NK-92 (cell line): ENCODE measurements around the gene DAPP1.
"Not testable (repeated sequence)": the region's sequence is repeated elsewhere in the genome, so short reads cannot be mapped to it uniquely, and the experiment has no call there.

Experiments used
- DNase-seq: peaks from one replicate; lab custom pipeline; 2025; ENCODE audit not compliant: unreplicated experiment; lab: John Stamatoyannopoulos, UW

DAPP1 gene, protein sequence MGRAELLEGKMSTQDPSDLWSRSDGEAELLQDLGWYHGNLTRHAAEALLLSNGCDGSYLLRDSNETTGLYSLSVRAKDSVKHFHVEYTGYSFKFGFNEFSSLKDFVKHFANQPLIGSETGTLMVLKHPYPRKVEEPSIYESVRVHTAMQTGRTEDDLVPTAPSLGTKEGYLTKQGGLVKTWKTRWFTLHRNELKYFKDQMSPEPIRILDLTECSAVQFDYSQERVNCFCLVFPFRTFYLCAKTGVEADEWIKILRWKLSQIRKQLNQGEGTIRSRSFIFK

DNA sequence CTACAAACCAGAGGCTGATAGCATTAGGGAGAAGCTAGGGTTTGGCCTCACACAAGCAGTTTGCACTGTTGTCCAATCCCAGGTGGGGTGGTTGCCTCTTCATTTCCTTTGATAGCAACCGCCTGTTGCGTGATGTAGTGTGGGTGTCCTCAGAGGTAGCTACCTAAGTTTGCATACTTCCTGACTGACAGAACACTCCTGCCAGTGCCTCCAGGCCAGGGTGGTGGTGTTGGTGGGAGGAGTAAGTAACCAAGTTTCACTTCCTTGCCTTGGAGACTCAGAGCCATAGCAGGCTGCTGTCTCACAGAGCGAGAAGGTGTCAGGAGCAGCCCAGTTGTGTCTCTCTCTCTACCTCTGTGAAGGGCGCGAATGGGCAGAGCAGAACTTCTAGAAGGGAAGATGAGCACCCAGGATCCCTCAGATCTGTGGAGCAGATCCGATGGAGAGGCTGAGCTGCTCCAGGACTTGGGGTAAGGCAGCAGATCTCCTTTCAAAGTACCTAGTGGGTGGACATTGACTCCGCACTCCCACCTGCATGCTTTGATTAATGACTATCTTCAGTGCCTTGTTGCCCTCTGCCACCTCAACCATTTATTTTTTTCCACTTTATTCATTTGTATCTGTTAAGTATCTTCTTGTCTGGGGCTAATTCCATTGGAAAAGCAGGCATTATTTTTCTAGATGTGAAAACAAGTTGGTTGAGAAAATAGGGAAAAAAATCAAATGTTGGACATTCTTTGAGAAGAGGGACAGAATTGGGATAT is at the start of gene DAPP1:
TSS of gene DAPP1 (plus strand) at position 283 of the 764 bp plus-strand sequence. CDS start at position 370, 87 bp downstream.
- no peak for DNase-seq

DNA sequence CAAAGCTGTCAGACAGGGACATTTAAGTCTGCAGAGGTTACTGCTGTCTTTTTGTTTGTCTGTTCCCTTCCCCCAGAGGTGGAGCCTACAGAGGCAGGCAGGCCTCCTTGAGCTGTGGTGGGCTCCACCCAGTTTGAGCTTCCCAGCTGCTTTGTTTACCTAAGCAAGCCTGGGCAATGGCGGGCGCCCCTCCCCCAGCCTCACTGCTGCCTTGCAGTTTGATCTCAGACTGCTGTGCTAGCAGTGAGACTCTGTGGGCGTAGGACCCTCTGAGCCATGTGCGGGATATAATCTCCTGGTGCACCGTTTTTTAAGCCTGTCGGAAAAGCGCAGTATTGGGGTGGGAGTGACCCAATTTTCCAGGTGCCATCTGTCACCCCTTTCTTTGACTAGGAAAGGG is 45.8 kb upstream of the DAPP1 start:
- DNase-seq, result not testable (repeated sequence)

DNA sequence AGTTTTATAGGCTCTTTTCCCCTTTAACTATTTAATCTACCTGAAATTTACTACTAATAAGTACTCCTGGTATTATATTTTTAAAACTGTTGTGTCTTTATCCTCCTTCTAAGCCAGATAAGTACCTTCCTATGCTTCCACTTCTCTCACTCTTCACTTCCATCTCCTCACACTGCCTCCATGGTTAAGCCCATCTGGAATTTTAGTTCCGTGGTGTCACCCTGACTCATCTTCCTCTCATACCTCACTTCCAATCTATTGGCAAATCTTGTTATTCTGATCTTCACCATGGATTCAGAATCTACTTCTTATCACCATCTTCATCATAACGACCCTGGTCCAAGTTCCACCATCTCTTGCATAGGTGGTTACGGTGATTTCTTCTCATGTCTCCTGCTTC is 32.7 kb upstream of the DAPP1 start:
- no peak for DNase-seq

DNA sequence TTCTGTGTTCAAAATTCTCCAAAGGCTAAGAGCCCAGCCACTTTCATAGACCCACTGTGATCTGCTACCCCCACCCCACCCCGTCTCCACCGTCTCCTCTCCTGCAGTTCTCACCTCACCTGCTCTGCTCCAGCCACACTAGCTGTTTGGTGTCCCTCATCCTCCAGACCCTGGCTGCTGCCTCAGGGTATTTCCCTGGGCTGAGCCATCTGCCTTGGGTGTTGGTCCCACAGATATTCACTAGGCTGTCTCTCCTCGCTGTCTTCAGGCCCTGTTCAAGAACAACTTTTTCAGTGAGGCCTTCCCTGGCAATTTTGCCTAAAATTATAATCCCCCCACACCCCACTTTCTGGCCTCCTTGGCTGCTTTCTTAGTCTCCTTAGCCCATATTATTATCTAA is 31.8 kb upstream of the DAPP1 start:
- no peak for DNase-seq

DNA sequence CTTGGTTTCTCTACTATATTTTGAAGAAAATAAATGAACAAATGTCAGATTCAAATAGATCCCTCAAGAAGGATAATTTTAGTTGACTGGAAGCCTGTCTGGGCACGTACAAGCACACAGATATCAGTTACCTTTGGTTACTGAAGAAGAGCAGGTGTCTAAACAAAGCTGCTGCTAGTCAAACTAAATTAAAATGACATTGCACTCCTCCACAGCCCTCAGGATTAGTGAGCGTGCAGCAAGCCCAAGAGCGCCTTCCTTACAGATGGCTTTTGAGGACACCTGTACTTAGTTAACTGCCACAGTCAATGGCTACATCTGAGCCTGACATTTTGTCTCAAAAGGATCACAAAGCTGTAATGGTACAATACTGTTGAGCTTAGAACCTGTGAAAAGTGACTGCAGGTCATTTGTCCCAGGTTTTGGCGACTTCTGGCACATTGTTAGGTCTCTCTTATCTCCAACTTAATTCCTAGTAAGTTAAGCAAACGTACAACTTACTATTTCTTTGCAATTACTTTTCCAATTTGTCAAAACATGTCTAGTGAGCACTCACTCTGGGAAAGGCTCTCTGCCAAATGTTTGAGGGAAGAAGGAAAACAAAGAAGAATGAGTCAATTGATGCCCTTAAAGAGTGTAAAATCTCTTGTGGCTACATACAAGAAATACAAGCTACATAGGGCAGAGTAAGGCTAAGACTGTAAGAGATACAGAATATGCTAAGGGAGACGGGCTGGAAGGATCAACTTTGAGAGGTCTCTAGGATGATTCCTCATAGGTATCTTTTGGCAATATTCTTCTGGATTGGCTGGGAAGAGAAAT is 25.6 kb upstream of the DAPP1 start:
- no peak for DNase-seq

DNA sequence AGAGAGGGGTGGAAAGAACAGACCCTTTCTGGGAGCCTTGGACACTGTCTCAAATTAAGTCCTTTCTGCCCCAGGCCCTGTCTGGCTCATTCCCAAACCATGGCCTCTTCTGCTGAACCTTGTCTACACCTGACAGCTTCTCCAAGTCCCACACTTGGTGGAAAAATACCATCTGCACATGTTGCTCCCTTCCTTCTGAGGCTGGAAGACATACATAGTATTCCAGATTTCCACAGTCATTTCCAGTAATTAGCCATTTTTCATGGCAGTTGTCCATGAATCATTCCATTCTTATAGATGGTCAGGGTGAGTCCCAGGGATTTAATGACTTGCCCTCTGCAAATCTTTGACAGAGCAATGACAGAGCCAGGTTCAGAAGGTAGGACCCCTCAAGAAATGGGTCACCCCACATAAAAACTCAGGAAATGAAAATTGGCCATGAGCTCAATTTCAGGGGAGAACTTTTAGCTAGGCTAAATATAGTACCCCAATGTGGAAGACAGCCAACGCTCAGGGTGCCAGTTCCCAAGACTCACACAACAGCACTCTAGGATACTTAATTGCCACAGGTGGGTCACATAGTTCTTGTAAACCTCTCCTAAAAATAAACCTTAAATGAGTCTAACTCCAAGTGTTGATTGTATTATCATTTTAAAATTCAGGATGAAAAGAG is 16.2 kb upstream of the DAPP1 start:
- DNase-seq, result no peak

DNA sequence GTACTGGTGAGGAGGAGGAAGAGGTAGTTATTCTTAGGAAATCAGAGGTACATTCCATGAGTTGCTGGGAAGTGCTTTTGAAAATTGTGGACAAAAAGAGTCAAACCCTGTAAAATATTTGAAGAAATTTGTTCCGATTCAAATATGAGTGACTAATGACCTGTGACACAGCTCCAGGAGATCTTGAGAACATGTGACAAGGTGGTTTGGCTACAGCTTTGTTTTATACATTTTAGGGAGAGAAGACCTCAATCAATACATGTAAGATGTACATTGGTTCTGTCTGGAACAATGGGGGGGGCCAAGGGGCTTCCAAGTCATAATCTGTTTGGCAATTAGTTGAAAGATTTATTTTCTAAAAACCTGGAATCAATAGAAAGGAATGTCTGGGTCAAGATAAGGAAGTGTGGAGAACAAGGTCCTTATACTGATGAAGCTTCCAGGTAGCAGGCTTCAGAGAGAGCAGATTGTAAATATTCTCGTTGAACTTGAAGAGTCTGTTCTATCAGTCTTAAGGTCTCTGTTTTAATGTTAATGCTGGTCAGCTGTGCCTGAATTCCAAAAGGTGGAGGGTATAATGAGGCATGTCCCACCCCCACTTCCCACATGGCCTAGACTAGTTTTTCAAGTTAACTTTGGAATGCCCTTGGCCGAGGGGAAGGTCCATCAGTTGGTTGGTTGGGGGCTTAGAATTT is 15.5 kb upstream of the DAPP1 start:
- no peak for DNase-seq

DNA sequence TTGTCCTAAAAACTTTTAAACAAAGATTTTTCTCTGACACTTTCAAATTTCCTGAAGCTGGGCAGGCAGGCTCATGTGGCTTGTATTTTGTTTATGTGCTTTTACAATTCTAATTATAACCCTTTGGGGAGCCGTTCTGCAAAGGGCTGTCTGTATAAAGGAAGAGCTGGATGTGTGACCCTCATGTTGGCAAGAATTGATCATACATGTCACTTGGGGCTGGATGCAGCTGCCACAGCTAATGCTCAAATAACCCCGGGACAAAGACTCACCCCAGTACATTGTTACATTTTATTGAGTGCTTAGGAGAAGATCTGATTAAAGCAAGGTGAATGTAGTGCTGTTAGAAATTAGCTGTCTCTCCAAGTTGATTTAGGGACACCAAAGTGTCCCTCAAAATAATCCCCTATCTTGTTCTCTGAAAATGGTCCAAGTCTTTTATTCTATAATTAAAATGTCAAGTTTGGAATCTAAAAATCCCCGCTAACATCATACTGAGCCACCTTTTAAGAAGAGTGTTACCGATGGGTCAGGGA is 13.0 kb upstream of the DAPP1 start:
- no peak for DNase-seq

DNA sequence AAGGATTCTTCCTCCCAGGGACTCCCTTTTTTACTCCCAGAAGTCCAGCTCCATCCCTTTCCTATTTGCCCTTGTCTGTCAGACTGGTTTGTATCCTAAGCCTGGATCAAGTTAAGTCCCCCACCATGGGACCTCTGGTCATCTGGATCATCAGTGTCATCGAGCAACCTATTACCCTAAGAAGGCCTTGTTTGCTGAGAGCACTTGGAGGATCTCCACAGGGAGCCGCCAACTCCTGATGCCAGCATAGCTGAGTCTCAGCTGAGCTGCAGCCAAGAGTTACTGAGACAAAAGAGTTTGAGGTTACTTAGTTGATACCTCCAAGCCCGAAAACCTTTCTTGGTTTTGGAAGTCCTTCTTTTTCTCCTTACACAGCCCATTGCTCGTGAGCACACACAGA is 10.1 kb upstream of the DAPP1 start:
- no peak for DNase-seq

DNA sequence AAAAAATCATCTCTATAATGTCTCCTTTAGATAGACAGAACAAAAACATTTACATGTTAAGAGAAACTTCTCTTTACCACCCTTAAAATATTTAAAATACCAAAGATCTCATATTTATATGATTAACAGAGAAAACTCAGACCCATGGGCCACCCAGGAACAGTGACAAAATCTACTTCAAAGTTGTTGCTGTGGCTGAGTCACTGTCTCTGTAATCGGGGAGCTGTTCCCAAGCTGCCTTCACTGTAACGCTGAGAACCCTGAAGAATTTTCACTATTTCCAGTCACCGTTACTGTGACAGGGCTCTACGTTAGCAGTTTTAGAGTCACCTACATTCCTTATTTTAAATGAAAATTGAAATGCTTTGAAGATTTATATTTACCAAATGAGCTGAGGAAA is 9.0 kb upstream of the DAPP1 start:
- DNase-seq, result no peak

DNA sequence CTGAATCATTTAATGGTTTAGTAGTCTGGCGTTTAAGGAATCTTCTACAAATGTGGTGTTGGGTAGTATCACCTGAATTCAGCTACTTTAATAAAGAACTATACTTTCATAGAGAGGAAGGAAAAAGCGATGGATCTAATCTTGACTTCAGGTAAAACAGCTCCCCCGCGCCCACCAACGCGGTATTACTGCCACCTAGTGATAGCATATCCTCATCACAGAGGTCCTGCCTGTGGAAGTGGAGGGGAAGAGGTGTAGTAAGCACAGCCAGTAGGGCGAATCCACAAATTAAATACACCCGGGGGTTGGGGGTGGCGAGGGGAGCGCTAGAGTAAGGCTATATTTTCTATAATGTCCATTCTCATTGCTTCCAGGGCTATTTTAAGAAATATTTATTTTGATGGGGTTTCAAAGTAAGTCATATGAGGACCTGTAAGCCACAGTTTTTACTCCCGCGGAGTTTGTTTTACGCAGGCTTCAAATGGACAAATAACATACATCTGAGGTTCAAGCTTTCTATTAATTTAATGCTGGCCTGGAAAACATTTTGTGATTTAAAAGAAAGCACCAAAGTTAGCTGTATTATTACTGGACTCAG is 8.3 kb upstream of the DAPP1 start:
- DNase-seq, result no peak

DNA sequence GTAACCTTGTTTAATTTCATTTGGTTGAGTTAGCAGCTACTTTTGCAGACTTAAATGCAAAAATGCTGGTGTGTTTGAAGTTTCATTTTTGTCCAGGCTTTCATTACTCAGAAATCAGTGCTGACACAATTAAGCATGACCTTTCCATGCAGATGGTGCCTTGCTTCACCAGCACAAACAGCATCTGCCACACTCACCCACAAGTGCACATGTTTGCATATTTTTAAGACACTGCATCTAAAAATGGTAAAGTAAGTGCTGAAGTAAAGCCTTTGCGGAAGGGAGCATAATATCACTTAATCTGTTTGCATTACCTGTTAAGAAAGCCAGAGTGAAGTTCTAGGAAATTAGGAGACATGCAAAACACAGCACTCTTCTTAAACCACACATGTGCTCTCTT is 7.3 kb upstream of the DAPP1 start:
- no peak for DNase-seq

DNA sequence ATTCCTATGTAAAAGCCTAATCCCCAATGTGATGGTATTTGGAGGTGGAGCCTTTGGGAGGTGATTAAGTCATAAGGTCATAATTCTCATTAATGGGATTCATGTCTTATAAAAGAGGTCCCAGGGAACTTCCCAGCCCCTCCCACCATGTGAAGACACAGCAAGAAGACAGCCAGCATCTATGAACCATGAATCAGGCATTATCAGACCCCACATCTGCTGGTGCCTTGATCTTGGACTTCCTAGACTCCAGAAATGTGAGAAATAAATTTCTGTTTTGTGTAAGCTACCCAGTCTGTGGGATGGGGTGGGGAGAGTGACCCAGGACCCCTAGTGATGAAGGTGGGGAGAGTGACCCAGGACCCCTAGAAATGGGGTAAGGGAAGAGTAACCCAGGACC is 6.1 kb upstream of the DAPP1 start:
- no peak for DNase-seq

DNA sequence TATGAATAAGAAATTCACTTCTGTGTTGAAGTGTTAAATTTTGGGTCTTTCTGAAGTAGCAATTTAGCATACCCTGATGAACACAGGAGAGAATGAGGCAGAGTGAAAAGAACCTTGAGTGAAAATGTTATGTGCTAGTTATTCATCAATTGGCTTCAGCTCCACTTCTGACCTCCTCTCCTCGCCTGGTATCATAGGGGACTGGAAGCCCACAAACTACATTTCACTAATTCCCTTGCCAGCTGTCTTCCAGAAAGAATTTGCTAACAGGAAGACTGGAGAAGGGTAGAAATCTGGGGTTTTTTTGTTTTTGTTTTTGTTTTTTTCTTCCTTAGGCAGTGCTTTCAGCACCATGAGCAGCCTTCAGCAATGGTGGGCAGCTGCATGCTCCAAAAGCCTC is 5.5 kb upstream of the DAPP1 start:
- DNase-seq, result no peak

DNA sequence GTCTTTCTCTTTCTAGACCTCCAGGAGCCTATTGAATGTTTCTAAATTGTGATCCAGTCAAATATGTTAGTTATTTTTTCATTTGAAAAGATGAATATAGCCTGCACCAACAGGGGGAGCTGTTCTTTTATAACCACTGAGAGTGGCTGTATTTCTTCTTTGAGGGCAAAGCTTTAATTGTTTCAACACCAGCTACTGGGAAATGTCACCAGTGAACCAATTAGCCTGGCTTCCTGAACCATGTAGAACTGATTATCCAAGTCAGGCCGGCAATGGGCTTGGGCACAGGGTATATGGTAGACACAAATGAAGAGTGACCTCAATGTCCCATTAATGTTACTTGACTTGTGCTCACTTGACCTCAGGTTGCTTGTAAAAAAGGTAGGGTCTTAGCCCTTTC is 4.8 kb upstream of the DAPP1 start:
- DNase-seq, result no peak

DNA sequence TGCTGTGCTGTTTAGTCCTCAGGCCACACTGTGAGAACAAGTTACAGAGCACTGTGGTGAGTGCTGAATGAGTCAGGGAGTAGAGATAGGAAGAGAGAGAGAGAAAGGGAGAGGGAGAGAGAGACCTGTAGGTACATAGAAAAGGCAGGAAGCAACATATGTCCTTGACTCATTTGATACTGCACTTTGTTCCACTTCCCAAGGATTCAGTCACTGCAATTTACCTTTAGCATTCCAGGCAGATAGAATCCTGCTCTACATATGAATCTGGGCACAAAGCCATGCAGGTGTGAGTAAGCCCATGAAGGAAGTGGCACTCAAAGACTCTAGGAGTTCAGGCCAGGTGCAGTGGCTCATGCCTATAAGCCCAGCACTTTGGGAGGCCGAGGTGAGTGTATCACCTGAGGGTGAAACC is 1.0 kb upstream of the DAPP1 start:
- no peak for DNase-seq

DNA sequence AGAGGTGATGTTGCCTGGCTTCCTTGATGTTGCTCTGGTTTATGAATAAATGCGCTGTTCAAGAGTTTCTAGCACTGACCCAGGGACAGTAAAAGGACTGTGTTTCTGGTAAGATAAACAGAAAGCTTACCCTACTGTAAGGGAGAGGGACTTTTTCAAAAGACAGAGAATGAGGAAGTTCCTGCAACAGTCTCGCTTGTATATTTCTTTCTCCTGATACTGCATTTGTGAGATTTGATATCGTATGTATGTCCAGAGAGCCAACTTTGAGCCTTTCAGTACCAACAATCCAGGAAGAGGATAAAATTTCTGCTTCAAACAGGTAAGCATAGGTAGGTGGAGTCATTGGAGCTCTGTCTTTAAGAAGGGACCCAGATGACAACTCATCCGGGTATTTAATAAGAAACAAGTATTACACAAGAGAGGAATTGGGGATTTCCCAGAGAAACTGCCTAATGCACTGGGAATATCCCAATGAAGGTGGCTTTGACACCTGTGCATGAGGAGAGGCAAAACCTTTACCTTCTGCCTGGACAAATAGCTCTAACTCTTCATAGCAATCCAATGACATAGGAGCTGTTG is 773 bp downstream of the DAPP1 start:
- DNase-seq, result no peak

DNA sequence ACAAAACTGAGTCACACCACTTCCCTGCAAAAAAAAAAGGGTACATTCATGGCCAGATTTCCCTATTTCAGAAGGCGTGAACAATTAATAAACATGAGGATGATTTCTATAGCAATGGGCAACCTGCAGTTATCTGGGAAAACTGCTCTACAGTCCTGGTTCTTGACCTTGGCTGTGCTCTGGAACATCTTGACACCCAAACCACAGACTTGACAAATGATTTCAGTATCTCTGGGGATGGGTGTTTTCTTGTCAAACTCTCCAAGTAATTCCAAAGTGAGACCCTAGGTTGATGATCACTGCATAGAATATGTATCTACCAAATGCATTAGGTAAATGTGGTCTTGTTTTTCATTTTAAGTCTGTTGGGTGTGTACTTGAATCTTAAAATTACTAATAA is 2.0 kb downstream of the DAPP1 start:
- DNase-seq, result no peak

DNA sequence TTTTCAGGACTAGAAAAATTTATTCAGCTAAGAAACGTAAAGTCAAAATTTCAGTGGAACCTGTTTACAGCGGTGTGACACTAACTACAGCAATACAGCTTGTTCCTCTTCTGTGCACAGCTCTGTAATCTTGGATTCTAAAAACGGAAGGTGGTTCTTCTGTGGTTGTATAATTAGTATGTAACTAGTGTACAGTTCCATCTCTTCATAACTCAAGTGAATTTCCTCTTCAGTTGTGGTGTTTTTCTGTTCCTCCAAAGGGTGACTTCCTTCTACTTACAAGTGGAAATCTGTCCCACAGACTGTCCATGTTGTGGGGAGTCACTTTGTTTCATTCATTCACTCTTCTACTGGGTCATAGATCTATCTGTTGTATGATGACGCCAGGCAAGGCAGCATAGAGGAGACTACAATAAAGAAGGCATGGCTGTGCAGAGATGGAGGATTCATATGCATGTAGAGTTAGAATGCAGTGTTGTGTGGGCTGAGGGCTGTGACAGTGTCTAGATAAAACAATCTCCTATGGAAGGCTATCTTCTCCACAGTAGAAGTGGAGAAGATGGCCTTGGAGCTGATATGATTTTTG is 5.4 kb downstream of the DAPP1 start:
- DNase-seq, result no peak
